T1000 (cell line): ENCODE results near the gene SPDYC.
"Not testable (repeated sequence)": the region's sequence is repeated elsewhere in the genome, so short reads cannot be mapped to it uniquely, and the experiment has no call there.

ENCODE experiments used
- DNase-seq: peaks from one replicate; lab custom pipeline; 2025; ENCODE audit warnings: mixed read lengths; lab: John Stamatoyannopoulos, UW

The SPDYC gene

GRCh38 chr11:65134240-65134951 is 35.6 kb upstream of the SPDYC start, which contains the start of gene SYVN1:
Gene SYVN1 (minus strand): TSS chr11:65134519. CDS start chr11:65133601, 918 bp downstream.
- peak; percentile 89 for DNase-seq

DNA sequence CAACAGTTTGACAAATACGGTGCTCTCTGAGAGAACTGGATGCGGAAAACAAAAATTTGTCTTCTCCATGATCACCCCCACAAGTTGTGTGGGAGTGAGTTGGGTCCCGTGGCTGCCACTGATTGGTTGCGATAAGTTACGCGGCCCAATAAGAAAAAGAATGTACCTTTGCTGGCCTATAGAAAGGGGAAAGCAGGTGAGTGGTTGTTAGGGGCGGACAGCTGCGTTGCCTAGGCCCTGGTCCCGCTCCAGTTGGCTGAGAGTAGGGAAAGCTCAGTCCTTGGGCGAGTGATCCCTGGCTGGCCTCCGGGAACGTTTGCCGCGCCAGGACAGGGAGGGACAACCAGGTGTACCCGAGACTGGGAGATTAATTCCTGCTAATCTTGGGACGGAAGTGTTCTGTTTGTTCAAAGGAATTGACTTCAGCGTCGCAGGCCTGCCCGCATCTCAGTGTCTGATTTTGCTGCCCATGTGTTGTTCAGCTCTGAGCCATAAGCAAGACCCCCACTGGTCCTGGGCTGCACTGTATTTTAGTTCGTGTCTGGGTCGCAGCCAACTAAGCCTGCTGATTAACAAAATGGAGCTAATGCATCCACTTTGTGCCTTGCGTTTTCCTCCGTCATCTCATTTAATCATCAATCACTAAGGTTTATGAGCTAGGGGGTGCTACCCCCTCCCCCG is 34.9 kb upstream of the SPDYC start:
- DNase-seq = peak; percentile 88

DNA sequence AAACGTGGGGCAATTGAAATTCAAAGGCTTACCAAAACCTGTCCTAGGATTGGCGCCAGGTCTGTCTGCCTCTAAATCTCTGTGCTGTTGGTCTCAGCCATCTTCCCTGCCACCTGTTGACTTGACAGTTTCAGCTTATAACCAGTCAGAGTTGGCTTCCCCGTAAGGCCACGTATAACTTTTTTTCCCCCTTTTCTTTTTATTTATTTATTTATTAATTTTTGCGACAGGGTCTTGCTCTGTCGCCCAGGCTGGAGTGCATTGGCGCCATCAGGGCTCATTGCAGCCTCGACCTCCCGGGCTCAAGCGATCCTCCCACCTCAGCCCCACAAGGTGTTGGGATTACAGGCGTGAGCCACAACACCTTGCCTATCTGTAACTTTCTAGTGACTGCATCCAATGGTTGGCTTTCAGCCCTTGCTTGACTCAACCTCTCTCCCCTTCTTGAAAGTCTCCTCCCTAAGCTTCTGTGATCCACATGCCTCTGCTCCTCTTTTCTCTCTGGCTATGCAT is 34.3 kb upstream of the SPDYC start:
- DNase-seq = no peak

DNA sequence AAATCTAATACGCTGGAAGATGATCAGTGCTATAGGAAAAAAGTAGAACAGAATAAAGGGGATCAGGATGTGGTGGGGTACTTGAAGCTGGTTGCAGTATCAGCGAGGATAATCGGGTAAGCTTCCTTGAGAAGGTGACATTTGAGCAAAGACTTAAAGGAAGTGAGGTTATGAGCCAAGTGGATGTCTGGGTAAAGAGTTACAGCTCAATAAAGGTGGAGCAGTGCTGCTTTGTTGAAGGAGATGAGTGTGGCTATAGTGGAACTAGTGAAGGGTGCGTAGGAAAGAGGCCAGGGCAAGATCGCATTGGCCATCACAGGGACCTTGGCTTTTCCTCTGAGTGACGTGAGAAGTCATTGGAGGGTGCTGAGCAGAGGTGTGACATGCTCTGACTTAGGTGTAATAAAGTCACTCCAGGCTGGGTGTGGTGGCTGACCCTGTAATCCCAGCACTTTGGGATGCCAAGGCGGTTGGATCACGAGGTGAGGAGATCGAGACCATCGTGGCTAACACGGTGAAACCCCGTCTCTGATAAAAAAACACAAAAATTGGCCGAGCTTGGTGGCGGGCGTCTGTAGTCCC is 33.4 kb upstream of the SPDYC start:
- no peak for DNase-seq

DNA sequence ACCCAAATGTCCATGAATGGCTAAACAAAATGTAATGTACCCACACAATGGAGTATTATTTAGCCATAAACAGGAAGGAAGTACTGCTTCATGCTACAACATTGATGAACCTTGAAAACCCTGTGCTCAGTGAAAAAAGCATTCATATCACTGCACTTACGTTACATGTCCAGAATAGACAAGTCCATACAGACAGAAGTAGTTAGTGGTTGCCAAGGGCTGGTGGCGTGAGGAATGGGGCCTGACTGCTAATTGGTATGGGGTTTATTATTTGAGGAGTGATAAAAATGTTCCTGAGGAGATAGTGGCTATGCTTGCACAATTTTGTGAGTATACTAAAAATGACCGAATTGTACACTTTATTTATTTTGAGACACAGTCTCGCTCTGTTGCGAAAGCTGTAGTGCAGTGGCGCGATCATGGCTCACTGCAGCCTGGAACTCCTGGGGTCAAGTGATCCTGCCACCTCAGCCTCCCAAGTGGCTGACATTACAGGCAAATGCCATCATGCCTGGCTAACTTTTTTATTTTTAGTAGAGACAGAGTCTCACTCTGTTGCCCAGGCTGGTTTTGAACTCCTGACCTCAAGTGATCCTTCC is 28.0 kb upstream of the SPDYC start:
- DNase-seq = no peak

DNA sequence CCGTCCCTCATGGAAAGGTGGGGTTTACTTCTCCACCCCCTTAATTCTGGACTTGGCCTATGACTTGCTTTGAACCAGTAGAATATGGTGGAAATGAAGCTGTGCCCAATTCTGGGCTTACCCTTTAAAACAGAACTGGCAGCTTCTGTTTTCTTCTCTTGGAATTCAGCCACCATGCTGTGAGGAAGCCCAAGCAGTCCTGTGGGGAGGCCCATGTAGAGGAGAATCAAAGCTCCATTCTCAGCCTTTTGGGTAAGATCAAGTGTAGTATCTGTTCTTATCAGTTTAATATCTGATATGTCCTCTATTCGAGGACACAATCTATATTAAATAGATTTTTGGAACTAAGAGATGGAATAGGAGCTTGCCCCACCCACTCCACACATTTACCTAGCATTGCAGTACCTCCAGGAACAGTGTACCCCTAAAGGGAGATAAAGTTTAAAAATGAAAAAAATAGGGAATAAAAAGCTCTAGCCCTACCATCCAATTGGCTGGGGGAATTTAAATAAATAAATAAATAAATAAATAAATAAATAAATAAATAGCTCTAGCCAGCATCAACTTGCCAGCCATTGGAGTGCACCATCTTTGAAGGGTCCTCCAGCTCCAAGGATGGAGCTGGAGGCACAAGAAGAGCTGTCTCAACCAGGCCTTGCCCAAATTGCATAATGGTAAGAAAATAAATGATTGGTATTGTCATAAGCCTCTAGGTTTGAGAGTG is 22.5 kb upstream of the SPDYC start:
- no peak for DNase-seq

DNA sequence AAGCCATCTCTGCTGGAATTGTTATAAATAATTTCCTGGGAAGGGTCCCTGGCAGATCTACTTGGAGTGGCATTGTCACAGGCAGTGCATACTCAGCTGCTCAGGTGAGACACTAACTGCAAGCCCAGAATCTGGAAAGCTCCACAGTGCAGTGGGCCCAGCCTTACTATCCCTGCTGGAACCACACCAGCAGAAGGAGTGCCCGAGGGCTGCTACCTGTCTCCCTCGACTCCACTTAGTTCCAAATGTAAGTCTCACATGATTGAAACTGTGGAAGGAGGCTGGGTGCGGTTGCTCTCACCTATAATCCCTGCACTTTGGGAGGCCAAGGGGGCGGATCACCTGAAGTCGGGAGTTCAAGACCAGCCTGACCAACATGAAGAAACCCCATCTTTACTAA is 21.4 kb upstream of the SPDYC start:
- DNase-seq = no peak

GRCh38 chr11:65150131-65150508 is 19.9 kb upstream of the SPDYC start:
- not testable (repeated sequence) for DNase-seq

DNA sequence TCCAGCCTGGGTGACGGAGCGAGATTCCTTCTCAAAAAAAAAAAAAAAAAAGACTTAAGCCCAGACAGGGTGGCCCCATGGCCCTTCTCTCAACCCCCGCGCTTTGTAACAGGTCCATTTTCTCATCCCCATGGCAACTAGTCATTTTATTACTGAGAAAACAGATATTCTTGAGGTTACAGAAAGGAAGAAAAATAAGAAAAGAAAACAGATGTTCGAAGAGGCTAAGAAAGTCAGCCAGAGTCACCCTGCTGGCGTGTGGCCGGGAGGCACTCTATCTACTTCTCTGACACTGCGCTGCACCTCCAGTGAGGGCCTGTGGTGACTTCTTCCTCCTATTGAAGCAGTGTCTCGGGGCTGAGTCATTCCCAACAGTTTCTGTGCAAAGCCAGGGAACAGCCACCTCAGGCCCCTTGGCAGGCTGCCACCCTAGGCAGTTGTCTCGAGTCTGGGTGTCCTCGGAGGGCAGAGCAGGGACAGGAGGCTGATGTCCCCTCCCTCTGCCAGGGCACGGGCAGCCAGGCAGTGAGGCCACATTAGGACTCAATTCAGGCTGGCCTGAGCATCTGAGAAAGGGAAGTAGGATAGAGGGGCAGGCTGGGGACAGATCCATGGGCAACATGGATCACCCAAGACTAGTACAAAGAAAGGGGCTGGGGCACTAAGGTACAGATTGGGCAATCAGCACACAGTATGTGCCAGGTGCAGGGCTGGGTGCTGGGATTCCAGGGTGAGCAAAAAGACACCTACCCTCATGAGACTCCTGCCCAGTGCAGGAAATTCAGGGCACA is 19.3 kb upstream of the SPDYC start:
- DNase-seq = peak; percentile 84

GRCh38 chr11:65151331-65151899 is 18.6 kb upstream of the SPDYC start:
- no peak for DNase-seq

GRCh38 chr11:65152122-65152521 is 17.9 kb upstream of the SPDYC start:
- no peak for DNase-seq

DNA sequence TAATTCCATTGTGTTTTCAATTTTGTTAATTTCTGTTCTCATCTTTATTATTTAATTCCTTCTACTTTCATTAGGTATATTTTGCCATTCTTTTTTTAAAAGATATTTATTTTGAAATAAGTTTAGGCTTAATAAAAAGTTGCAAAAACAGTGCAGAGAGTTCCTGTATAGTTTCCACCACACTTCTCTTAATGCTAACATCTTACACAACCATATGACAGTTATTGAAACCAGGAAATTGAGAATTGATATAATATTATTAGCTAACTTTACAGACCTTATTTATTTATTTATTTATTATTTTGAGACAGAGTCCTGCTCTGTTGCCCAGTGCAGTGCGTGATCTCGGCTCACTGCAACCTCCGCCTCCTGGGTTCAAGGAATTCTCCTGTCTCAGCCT is 13.8 kb upstream of the SPDYC start:
- no peak for DNase-seq

- no peak for DNase-seq
These were observed 13.1 kb upstream of the SPDYC start for GRCh38 chr11:65156926-65157325.

- no peak for DNase-seq
These were observed 12.7 kb upstream of the SPDYC start for GRCh38 chr11:65157336-65157735.

DNA sequence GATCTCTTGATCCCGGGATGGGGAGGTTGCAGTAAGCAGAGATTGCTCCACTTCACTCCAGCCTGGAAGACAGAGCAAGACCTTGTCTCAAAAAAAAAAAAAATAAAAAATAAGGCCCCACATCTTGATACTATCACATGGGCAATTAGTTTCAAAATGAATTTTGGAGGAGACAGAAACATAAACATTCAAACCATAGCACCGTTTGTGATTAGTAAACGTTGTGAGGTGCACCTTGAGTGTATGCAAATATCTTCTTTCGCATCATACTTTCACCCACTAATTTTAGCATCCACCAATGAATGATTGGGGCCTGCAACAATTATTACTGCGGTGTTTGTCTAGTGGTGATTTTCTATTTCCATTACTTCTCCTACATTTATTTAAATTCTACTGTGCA is 11.0 kb upstream of the SPDYC start:
- no peak for DNase-seq

- DNase-seq = no peak
These were observed 9.4 kb upstream of the SPDYC start for GRCh38 chr11:65160643-65161042.

DNA sequence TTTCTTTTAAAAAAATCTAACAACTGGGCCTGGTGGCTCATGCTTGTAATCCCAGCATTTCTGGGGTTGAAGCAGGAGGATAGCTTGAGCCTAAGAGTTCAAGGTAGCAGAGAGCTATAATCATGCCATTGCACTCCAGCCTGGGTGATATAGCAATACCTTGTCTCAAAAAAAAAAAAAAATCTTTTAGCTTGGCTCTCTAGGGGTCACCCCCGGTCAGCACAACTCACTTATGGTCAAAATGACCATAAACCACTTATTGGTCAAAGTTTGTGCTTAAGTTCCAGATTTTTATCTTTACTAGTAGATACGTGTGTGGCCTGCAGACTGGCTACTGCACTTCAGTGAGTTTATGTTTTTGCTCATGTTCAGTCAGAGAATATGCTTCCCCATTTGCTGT is 6.3 kb upstream of the SPDYC start:
- no peak for DNase-seq

- no peak for DNase-seq
These were observed 4.4 kb upstream of the SPDYC start for GRCh38 chr11:65165410-65166317.

- DNase-seq = no peak
These were observed 3.1 kb upstream of the SPDYC start for GRCh38 chr11:65166893-65167292.

DNA sequence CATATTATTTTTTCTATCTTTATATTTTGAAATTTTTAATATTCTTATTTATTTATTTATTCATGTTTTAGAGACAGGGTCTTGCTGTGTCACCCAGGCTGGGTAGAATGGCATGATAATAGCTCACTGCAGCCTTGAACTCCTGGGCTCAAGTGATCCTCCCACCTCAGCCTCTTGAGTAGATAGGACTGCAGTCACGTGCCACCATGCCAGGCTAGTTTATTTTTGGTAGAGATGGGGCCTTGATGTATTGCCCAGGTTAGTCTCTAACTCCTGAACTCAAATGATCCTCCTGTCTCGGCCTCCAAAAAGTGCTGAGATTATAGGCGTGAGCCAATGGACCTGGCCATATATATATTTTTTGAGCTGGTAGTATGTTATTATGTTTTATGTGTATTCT is 2.4 kb upstream of the SPDYC start:
- DNase-seq = no peak
